ENCODE results near the gene PCSK9. TPM values are rescaled to one million over a fixed set of nuclear protein-coding genes. Genes with fewer than 3 reads are reported as not detected.

Gene PCSK9
- total RNA-seq, 4 donors from 2014 or later: not detected

DNA sequence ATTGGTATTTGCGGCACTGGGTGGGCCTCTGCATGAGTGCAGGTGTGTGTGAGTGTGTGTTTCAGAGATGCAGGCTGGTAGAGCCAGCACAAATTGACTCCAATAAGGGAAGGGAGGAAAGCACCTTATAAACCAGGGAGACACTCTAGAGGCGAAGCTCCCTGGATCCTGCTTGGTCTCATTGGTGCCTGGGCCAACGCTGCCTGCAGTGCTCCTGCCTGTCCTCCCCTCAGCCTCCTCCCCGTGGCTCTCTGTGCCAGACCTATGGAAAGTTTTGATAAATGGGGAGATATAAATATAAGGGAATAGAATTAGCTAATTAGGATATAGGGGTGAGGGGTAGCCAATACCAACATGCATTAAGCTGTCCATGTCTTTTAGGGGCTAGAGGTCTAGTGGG lies 38.0 kb upstream of the PCSK9 start:
- intact Hi-C loops (cut with DNase I): no loop called here
- H3K27me3 ChIP-seq: peaks cover 5% of the 10 kb centered on the region
- peaks cover 0 to 8% of the 10 kb centered on the region in 2 donors for H3K4me1 ChIP-seq
- H3K36me3 ChIP-seq: no peaks in the 10 kb centered on the region
- H3K9me3 ChIP-seq: no peaks in the 10 kb centered on the region
- 90 to 92% methylated on average over 4 of the region's 4 CpGs for WGBS, 2 donors
- no peak overlapping the region for H3K4me3 ChIP-seq (replicated peaks in 1 of 3)
- DNase-seq: no peak
- no peak overlapping the region for H3K27ac ChIP-seq
- TF ChIP-seq, protein P1, sequence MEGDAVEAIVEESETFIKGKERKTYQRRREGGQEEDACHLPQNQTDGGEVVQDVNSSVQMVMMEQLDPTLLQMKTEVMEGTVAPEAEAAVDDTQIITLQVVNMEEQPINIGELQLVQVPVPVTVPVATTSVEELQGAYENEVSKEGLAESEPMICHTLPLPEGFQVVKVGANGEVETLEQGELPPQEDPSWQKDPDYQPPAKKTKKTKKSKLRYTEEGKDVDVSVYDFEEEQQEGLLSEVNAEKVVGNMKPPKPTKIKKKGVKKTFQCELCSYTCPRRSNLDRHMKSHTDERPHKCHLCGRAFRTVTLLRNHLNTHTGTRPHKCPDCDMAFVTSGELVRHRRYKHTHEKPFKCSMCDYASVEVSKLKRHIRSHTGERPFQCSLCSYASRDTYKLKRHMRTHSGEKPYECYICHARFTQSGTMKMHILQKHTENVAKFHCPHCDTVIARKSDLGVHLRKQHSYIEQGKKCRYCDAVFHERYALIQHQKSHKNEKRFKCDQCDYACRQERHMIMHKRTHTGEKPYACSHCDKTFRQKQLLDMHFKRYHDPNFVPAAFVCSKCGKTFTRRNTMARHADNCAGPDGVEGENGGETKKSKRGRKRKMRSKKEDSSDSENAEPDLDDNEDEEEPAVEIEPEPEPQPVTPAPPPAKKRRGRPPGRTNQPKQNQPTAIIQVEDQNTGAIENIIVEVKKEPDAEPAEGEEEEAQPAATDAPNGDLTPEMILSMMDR (IDR thresholded peaks at IDR 0.05): no peak
- TF ChIP-seq POLR2A (IDR thresholded peaks at IDR 0.05): no peak

DNA sequence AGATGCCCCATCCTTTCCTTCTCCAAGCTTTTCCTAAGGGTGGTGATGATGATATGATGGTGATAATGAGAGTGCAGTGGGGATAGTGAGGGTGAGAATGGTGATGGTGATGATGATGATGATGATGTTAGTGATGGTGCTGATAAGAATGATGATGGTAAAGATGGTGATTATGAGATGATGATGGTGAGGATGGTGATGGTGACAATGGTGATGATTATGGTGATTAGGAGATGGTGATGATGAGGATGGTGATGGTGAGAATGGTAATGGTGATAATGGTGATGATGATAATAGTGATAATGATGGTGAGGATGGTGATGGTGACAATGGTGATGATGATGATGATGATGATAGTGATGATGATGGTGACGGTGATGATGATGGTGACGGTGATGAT lies 36.7 kb upstream of the PCSK9 start:
- TF ChIP-seq, protein P1 (IDR thresholded peaks at IDR 0.05): no peak
- no peak for TF ChIP-seq POLR2A (IDR thresholded peaks at IDR 0.05)
- no peaks in the 10 kb centered on the region for H3K4me1 ChIP-seq
- H3K36me3 ChIP-seq: no peaks in the 10 kb centered on the region
- no peaks in the 10 kb centered on the region for H3K27me3 ChIP-seq
- no peak overlapping the region for H3K4me3 ChIP-seq (replicated peaks in 1 of 3)
- H3K27ac ChIP-seq: no peak overlapping the region
- WGBS, 2 donors: 56 to 64% methylated on average over 2 of the region's 2 CpGs
- no peak for DNase-seq
- intact Hi-C loops (cut with DNase I): no loop called here
- no peaks in the 10 kb centered on the region for H3K9me3 ChIP-seq

DNA sequence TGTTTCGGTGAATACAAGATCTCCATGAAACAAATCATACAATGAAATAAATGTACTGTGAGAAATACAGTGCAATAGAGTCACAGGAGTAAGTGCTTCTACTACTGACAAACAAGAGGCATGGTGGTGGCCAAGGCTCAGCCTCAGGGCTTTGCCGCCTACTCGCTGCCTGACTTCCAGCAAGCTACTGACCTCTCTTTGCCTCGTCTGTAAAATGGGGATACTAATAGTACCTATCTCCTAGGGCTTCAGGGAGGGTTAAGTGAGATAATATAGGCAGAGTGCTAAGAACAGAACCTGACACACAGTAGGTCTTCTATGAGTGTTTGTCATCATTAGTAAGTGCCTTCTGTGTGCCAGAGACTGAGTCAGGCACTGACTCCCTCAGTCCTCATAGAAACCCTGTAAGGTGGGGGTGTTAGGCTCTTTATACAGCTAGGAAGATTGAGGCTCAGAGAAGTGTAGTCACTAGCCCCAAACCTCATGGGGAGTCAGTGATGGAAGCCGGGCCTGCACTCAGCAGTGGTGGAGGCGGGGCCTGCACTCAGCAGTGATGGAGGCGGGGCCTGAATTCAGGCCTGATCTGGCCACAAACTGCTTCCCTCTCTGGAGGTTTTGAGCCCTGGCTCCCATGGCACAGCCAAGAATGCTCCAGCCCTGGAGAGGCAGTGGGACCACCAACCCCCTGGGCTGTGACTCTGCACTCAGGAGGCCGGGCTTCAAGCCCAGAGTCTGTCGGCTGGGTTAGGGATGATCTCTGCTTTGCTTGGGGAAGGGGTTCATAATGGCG lies 33.8 kb upstream of the PCSK9 start:
- H3K9me3 ChIP-seq: no peaks in the 10 kb centered on the region
- no peak overlapping the region for H3K27ac ChIP-seq
- no peak for DNase-seq
- no peak overlapping the region for H3K4me3 ChIP-seq (replicated peaks in 1 of 3)
- 80 to 92% methylated on average over 7 of the region's 10 CpGs for WGBS, 2 donors
- no peaks in the 10 kb centered on the region for H3K36me3 ChIP-seq
- no peaks in the 10 kb centered on the region for H3K4me1 ChIP-seq
- no peak for TF ChIP-seq POLR2A (IDR thresholded peaks at IDR 0.05)
- TF ChIP-seq, protein P1 (IDR thresholded peaks at IDR 0.05): no peak
- H3K27me3 ChIP-seq: no peaks in the 10 kb centered on the region
- intact Hi-C loops (cut with DNase I): no loop called here

DNA sequence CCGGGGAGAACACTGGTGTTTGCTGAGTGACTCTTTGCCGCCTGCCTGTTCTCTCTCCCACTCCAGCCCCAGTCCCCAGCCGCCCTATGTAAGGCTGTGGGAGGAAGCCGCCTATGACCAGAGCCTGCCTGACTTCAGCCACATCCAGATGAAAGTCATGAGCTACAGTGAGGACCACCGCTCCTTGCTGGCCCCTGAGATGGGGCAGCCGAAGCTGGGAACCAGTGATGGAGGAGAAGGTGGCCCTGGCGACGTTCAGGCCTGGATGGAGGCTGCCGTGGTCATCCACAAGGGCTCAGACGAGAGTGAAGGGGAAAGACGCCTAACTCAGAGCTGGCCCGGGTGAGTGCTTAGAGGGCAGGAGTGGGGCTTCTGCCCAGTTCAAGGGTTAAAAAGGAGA lies 32.4 kb upstream of the PCSK9 start:
- H3K27me3 ChIP-seq: no peaks in the 10 kb centered on the region
- no peaks in the 10 kb centered on the region for H3K9me3 ChIP-seq
- H3K4me1 ChIP-seq: no peaks in the 10 kb centered on the region
- no peak overlapping the region for H3K4me3 ChIP-seq (replicated peaks in 1 of 3)
- H3K36me3 ChIP-seq: no peaks in the 10 kb centered on the region
- intact Hi-C loops (cut with DNase I): no loop called here
- TF ChIP-seq, protein P1 (IDR thresholded peaks at IDR 0.05): no peak
- no peak for TF ChIP-seq POLR2A (IDR thresholded peaks at IDR 0.05)
- DNase-seq: no peak
- WGBS, 2 donors: 86 to 90% methylated on average over 12 of the region's 12 CpGs
- no peak overlapping the region for H3K27ac ChIP-seq

DNA sequence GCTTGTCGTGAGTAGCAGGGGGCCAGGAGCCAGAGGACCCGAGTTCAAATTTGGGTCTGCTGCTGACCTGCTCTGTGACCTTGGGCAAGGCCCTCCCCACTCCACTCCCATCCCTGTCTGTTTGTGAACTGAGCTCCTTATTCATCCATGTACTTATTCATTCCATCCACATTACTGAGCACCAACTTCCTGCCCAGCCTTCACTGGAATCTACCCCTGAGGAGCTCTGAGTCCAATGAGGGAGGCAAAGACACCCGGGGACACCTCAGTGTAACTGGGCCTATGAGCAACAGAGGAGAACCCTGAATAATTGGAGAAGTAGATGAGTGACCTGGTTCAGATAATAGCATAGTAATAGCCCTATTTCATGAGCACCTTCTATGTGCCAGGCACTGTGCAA lies 31.7 kb upstream of the PCSK9 start:
- H3K4me1 ChIP-seq: no peaks in the 10 kb centered on the region
- H3K27me3 ChIP-seq: no peaks in the 10 kb centered on the region
- H3K4me3 ChIP-seq (replicated peaks in 1 of 3): no peak overlapping the region
- intact Hi-C loops (cut with DNase I): no loop called here
- no peaks in the 10 kb centered on the region for H3K9me3 ChIP-seq
- H3K27ac ChIP-seq: no peak overlapping the region
- no peak for TF ChIP-seq POLR2A (IDR thresholded peaks at IDR 0.05)
- TF ChIP-seq, protein P1 (IDR thresholded peaks at IDR 0.05): no peak
- DNase-seq: no peak
- WGBS, 2 donors: 89 to 93% methylated on average over 3 of the region's 3 CpGs
- no peaks in the 10 kb centered on the region for H3K36me3 ChIP-seq

Measured in thyroid gland (tissue), 4 donors.